ENCODE measurements around the gene TRPV4.

The TRPV4 gene

DNA sequence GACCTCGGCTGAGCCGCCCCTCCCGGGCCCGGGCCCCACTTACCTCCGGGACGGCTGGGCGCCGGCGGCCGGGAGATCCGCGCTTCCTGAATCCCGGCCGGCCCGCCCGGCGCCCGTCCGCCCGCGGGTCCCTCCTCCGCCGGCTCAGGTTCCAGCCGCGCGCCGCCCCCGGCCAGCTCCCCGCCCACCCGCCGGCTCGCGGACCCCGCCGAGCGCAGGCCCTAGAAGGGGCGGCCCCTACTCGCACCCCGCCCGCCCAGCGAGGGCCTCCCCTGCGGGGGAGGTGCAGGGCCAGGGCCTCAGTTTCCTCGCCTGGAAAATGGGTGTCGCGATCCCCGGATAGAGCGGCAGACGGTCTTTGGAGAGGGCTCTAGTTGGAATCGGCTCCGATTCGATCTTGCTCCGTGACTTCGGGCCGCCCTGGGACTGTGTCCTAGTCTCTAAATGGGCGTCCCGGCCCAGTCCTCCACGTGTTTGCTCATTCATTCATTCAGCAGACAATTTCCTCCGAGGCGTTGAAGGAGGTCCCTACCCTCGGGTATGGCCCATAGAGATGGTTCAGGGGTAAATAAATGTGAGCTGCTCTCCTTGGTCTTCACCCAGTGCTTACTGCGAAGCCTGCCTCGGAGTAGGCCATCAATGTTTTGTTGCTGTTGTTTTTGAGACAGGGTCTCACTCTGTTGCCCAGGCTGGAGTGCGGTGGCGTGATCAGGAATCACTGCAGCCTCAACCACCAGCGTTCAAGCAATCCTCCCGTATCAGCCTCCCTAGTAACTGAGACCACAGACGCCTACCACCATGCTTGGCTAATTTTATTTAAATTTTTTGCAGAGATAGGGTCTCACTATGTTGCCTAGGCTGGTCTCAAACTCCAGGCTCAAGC is at the start of gene TRPV4:
TSS of gene TRPV4 (minus strand) at position 92 of the 883 bp plus-strand sequence. CDS start 18,602 bp downstream, outside the sequence.
- no peak within 1 kb of the TSS for H3K4me3 Mint-ChIP-seq
- no peak within 1 kb of the TSS for H3K27ac Mint-ChIP-seq
- no peaks in the 10 kb centered on the region for H3K9me3 Mint-ChIP-seq (ENCODE audit: low read depth)
- peaks cover 4% of the 10 kb centered on the region for H3K4me1 Mint-ChIP-seq (ENCODE audit: low read depth)
- H3K27me3 Mint-ChIP-seq: peaks cover 13% of the 10 kb centered on the region
- H3K36me3 Mint-ChIP-seq: peaks cover 2% of the 10 kb centered on the region

DNA sequence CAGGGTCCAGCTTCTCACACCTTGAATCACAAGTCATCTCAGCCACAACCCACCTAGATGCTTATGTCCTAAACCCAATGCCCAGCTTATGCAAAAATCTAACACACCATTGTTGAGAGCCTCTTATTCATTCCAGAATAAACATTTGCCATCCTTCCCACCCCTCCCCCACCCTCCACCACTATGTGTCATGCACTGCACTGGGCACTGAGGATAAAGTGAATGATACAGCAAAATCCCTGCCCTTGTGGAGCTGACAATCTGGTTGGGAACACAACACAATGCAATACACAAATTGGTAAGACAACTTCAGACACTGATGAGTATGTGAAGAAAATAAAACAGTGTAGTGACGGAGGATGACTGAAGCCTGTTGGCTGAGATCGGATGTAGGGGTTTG is 48.6 kb upstream of the TRPV4 start:
- peaks cover 42% of the 10 kb centered on the region for H3K4me1 Mint-ChIP-seq (ENCODE audit: low read depth)
- no peaks in the 10 kb centered on the region for H3K36me3 Mint-ChIP-seq
- H3K9me3 Mint-ChIP-seq (ENCODE audit: low read depth): no peaks in the 10 kb centered on the region
- no peak overlapping the region for H3K27ac Mint-ChIP-seq
- no peaks in the 10 kb centered on the region for H3K27me3 Mint-ChIP-seq
- peak overlapping the region; percentile 88 for H3K4me3 Mint-ChIP-seq

DNA sequence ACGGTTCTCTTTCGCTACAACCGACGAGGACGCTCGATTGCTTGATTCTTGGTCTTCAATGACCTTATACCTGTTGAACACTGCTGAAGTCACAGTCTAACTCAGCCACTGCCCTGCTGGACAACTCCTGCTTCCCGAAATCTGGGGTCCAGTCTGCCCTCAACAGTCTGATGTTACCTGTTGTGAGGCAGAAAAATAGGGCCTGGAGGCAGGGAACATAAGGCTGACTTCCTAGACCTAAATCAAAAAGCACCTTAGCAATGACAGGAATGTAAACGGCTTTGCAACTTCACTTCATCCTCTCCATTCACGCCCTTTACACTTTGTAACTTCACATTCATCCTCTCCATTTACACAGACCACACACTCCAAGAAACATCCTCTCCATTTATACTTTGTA is 47.7 kb upstream of the TRPV4 start:
- Mint-ChIP-seq H3K4me1 (ENCODE audit: low read depth) (peaks cover 48% of the 10 kb centered on the region), H3K27ac (peak overlapping the region; percentile 84), H3K27me3 (no peaks in the 10 kb centered on the region), H3K9me3 (ENCODE audit: low read depth) (no peaks in the 10 kb centered on the region), H3K36me3 (no peaks in the 10 kb centered on the region), H3K4me3 (peak overlapping the region; percentile 88)

DNA sequence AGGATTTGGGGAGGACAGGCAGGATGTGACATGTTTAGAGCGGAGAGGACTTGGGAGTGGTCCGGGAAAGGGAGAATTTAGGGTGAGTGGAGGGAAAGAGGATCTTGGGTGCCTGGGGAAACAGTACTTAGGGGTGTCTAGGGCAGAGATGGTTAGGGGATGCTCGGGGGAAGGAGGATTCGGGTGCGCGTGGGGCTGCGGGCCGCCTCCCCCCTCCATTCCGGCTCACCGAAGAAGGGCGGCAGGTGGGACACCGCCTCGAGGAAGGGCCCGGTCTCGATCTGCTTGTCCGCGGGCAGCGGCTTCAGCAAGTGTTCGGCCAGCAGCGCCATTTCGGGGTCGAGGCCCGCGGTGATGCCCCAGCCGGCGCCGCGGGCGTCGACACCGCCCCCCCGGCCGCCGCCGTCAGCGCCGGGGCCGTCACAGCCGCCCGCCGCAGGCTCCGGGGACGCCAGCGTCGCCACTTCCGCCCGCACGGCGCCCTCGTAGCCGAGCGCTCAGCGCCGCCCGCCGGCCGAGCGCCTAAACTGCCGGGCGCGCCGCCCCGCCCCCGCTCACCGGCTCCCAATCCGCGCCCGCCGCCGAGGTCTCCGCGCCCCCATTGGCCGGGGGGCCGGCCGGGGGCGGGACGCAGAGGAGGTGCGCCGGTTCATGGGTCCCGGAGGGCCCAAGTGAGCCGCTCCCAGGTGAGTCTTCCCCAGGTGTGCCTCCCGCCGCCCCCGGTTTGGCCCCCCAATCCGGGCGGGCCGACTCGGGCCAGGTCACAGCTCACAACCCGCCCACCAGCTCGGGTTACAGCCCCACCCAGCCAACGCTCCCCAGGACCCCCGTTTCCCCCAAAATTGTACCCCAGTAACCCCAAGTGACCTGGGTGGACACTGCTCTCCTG is 47.1 kb upstream of the TRPV4 start, which contains the start of gene GLTP:
TSS of gene GLTP (minus strand) at position 499 of the 889 bp plus-strand sequence. CDS start at position 332, 167 bp downstream.
- Mint-ChIP-seq H3K9me3 (ENCODE audit: low read depth) (no peaks in the 10 kb centered on the region), H3K4me1 (ENCODE audit: low read depth) (peaks cover 53% of the 10 kb centered on the region), H3K27ac (peak within 1 kb of the TSS; percentile 87)

DNA sequence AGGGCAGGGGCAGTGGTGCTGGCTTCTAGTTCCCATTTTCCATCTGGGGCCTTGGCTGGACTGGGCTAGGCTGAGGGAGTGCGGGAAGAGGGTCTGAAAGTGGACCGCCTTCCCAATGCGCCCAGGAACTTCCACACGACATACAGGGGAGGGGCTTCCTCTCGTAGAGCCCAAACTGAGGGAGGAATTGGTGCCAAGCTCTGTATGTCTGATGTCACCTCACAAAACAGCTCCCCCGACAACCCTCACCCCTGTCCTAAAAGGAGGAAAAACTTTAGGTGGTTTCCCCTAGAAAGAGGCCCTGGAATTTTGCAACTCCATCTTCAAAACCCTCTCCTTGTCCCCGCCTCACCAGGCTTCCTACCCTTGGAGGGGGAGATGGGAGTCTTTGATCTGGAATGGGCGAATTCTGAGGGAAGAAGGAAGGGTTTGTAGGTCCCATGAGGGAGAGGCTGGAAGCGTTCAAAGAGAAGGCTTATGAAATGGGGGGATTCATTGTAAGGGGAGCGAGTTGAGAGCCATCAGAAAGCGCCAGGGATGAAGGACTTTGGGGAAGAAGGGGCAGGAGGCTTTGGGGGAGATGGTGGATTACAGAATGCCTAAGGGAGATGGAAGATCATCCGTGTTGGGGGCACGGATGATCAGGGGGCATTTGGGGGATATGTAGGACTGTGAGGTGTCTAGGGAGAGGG is 46.3 kb upstream of the TRPV4 start:
- Mint-ChIP-seq H3K36me3 (no peaks in the 10 kb centered on the region), H3K4me1 (ENCODE audit: low read depth) (peaks cover 57% of the 10 kb centered on the region), H3K4me3 (peak overlapping the region; percentile 95), H3K27ac (peak overlapping the region; percentile 87), H3K9me3 (ENCODE audit: low read depth) (no peaks in the 10 kb centered on the region), H3K27me3 (no peaks in the 10 kb centered on the region)

More for the DNA sequence above, 47.1 kb upstream of the TRPV4 start, which contains the start of gene GLTP:
- Mint-ChIP-seq H3K27me3 (no peaks in the 10 kb centered on the region), H3K4me3 (peak within 1 kb of the TSS; percentile 95), H3K36me3 (no peaks in the 10 kb centered on the region)

DNA sequence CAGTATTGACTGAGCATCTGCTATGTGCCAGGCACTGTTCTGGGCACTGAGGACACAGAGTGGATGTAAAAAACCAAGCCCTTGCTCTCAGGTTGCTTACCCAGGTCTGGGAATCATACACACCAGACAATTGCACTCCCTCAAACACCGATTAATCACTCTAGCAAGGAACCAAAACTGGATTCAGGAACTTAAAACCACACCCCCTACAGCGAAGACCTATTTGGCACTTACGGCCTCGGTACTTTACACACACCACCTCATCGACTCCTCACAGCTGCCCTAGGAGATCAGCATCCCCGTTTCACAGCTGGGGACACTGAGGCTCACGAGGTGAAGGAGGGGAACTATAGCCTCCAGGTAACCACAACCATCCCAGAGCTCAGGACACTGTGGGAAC is 45.6 kb upstream of the TRPV4 start:
- Mint-ChIP-seq H3K9me3 (ENCODE audit: low read depth) (no peaks in the 10 kb centered on the region), H3K4me1 (ENCODE audit: low read depth) (peaks cover 57% of the 10 kb centered on the region), H3K36me3 (no peaks in the 10 kb centered on the region), H3K27ac (peak overlapping the region; percentile 75), H3K4me3 (peak overlapping the region; percentile 95), H3K27me3 (no peaks in the 10 kb centered on the region)

DNA sequence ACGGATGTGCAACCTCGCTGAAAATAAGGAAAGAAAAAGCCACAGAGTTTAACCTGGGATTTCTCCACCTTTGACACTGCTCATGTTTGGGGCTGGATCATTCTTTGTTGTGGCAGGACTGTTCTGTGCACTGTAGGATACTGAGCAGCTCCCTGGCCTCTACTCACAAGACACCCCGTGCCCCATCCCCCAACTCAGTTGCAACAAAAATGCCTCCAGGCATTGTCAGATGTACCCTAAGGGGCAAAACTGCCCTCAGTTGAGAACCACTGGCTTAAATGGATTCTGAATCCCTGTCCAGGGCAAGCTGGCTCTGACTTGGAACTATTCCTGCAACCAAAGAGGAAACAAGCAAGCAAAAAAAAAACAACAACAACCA is 45.0 kb upstream of the TRPV4 start:
- peaks cover 57% of the 10 kb centered on the region for H3K4me1 Mint-ChIP-seq (ENCODE audit: low read depth)
- H3K36me3 Mint-ChIP-seq: no peaks in the 10 kb centered on the region
- H3K27ac Mint-ChIP-seq: no peak overlapping the region
- H3K27me3 Mint-ChIP-seq: no peaks in the 10 kb centered on the region
- peak overlapping the region; percentile 95 for H3K4me3 Mint-ChIP-seq
- H3K9me3 Mint-ChIP-seq (ENCODE audit: low read depth): no peaks in the 10 kb centered on the region

DNA sequence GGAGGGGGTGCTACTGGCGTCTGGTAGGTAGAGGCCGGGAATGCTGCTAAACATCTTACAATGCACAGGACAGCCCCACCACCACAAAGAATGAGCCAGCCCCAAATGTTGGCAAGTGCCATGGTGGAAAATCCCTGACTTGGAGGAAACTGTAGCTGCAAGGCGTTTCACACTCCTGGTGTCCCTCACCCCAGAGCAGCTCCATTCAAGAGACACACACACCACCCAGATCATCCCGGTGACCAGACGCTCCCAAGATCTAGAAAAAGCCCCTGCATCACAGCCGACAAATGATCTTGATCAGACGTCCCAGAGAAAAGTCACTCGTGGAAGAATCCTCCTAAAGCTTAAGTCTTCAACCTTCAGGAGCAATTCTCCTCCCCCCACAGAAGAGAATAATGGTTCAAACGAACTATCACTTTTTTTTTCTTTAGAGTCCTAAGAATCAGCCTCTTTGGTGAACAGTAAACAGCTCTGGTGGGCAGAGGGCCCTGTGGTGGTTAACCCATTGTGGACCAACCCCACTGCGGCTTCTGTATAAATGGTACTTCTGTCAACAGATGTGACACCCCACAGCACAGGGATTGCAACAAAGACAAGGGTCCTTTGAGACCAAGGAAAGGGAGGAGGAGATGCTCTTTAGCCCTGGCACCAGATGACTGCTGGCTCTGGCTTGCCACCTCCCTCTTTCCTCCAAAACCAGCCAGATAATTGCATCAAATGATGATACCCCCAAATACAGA is 44.5 kb upstream of the TRPV4 start:
- Mint-ChIP-seq H3K4me3 (peak overlapping the region; percentile 64), H3K36me3 (no peaks in the 10 kb centered on the region), H3K27me3 (no peaks in the 10 kb centered on the region), H3K27ac (no peak overlapping the region), H3K9me3 (ENCODE audit: low read depth) (no peaks in the 10 kb centered on the region), H3K4me1 (ENCODE audit: low read depth) (peaks cover 57% of the 10 kb centered on the region)

DNA sequence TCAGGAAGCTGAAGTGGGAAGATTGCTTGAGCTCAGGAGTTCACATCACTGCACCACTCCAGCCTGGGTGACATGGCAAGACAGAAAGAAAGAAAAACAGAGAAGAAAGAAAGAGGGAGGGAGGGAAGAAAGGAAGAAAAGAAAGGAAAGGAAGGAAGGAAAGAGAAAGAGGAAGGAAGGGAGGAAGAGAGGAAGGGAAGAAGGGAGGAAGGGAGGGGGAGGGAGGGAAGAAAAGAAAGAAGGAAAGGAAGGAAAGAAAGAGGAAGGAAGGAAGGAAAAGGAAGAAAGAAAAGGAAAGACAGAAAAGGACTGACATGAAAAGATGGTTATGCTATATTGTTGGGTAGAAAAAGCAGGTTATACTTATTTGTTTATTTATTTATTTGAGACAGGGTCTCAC is 43.2 kb upstream of the TRPV4 start:
- H3K27ac Mint-ChIP-seq: no peak overlapping the region
- peaks cover 55% of the 10 kb centered on the region for H3K4me1 Mint-ChIP-seq (ENCODE audit: low read depth)
- no peaks in the 10 kb centered on the region for H3K9me3 Mint-ChIP-seq (ENCODE audit: low read depth)
- no peaks in the 10 kb centered on the region for H3K36me3 Mint-ChIP-seq
- no peaks in the 10 kb centered on the region for H3K27me3 Mint-ChIP-seq
- H3K4me3 Mint-ChIP-seq: no peak overlapping the region

DNA sequence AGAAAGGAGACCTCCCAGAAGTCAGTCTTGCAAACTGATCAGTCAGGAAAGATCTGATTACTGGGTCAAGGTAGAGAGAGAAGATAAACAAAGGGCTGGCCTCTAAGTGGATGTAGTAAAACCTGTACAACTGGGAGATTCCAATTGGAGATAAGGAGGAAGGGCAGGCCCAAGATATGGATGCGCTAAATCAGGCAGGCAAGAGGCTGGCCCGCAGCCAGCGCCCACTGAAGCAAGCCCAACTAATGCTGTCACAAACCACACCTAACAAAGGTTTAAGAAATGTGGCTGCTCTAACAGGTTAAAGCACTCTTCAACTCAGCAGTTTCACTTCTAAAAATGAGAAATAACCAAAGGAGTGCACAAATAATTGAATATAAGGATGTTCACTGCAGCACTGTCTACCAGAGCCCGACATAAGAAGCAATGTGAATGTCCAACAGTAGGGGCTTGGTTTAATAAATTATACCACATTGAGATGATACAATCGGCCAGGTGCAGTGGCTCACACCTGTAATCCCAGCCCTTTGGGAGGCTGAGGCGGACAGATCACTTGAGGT is 42.5 kb upstream of the TRPV4 start:
- Mint-ChIP-seq H3K27me3 (no peaks in the 10 kb centered on the region), H3K4me1 (ENCODE audit: low read depth) (peaks cover 51% of the 10 kb centered on the region), H3K9me3 (ENCODE audit: low read depth) (no peaks in the 10 kb centered on the region), H3K4me3 (no peak overlapping the region), H3K36me3 (no peaks in the 10 kb centered on the region), H3K27ac (no peak overlapping the region)

DNA sequence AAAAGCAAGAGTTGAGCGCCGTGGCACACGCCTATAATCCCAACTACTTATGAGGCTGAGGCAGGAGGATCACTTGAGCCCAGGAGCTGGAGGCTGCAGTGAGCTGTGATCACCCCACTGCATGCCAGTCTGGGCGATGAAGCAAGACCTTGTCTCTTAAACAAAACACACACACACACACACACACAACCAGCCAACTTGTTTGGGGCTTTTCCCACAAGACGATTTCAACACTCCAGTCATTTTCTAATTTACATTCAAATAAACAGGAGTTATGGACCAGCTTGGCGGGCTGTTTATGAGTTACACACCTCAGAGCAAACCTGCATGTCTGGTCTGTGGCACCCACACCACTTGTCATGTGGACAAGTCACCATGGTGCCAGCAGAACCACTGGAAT is 40.5 kb upstream of the TRPV4 start:
- H3K27me3 Mint-ChIP-seq: no peaks in the 10 kb centered on the region
- H3K36me3 Mint-ChIP-seq: no peaks in the 10 kb centered on the region
- H3K27ac Mint-ChIP-seq: no peak overlapping the region
- no peak overlapping the region for H3K4me3 Mint-ChIP-seq
- H3K9me3 Mint-ChIP-seq (ENCODE audit: low read depth): no peaks in the 10 kb centered on the region
- peaks cover 40% of the 10 kb centered on the region for H3K4me1 Mint-ChIP-seq (ENCODE audit: low read depth)

DNA sequence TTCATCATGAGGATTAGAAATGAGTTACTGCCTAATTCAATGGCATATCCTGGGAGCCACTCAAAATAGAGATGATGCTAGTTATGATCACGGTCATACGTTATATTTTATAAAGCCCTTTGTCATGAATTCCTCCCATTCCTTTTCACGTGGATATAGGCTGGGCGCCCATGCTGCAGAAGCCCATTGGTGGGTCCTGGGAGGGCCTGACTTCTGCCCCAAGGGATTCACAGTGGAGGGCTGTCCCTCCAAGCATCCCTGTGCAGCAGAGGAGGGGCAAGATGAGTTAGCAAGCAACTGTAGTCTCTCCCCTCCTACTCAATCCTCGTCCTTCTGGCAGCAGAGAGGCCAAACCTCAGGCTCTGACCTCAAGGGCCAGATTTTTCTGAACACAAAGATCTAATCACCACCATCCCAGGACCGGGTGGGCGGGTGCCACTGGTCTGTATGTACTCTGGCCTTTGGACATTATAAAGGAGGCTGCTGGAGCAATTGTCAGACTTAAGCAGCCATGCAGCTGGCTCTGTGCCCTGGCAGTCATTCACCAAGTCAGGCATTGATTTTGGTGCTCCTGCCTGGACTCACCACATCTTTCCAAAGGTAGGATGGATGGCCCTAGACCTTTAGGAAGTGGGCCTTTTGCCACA is 38.6 kb upstream of the TRPV4 start:
- Mint-ChIP-seq H3K27me3 (no peaks in the 10 kb centered on the region), H3K36me3 (peaks cover 4% of the 10 kb centered on the region), H3K4me3 (no peak overlapping the region), H3K9me3 (ENCODE audit: low read depth) (no peaks in the 10 kb centered on the region), H3K4me1 (ENCODE audit: low read depth) (peaks cover 24% of the 10 kb centered on the region), H3K27ac (peak overlapping the region; percentile 59)

DNA sequence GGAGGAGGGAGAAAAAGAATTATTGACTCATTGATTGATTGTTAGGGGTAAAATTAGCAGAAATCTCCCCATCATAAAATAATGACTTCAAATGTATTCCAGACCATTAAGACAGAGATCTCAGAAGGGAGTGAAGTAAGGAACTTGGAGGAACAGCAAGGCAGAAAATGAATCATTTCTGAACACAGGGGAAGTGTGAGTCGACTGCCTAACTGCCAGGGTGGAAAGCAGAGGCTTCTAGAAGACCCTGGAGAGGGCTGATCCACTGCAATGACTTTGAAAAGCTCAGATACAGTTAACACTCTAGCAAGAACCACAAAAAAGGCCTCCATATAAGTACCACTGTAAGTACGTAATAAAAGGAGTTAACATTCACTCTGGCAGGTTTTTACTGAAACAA is 37.5 kb upstream of the TRPV4 start:
- peaks cover 20% of the 10 kb centered on the region for H3K4me1 Mint-ChIP-seq (ENCODE audit: low read depth)
- H3K36me3 Mint-ChIP-seq: peaks cover 4% of the 10 kb centered on the region
- no peaks in the 10 kb centered on the region for H3K9me3 Mint-ChIP-seq (ENCODE audit: low read depth)
- H3K27me3 Mint-ChIP-seq: no peaks in the 10 kb centered on the region
- H3K4me3 Mint-ChIP-seq: no peak overlapping the region
- H3K27ac Mint-ChIP-seq: no peak overlapping the region

Measured in activated naive CD8-positive, alpha-beta T cell (primary cell).